ENCODE measurements around the gene NPDC1.

- TF ChIP-seq CTCF (IDR thresholded peaks at IDR 0.05; ENCODE audit: low read length) = no peak
- TF ChIP-seq EZH2 (optimal IDR thresholded peaks at IDR 0.05; ENCODE audit: low read depth, low read length) = no peak
These were observed 36.8 kb downstream of the NPDC1 start for GRCh38 chr9:137009217-137009616.
